GM18511 (cell line): Measurements from ENCODE around the gene IFNE.

ENCODE experiments used
- ATAC-seq: cut with Tn5 transposase; IDR thresholded peaks from one replicate; pipeline ENCODE4 v1.9.1; 2021; ENCODE audit warnings: mild to moderate bottlenecking, moderate library complexity; ENCODE audit not compliant: unreplicated experiment

IFNE gene, protein sequence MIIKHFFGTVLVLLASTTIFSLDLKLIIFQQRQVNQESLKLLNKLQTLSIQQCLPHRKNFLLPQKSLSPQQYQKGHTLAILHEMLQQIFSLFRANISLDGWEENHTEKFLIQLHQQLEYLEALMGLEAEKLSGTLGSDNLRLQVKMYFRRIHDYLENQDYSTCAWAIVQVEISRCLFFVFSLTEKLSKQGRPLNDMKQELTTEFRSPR

DNA sequence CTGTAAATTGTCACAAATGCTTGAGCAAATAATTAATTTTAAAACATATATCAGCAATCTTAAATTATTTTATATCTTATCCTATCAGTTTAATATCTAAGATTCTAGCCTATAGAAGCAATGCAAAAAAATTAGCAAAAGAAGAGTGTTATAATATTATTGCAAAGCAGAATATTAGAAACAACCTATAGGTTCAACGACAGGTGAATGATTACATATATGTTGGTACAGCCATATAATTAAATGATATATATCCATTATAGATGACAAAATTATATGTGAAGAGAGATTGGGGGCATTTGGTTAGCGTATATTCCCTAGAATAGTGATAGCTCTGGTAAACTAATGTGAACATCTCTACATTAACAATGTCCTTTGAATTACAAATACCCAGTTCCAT lies at the start of gene IFNE:
Gene IFNE, minus strand, starts transcription at position 101 of the 400 bp plus-strand sequence. CDS start 619 bp downstream, outside the sequence.
- no peak for ATAC-seq

DNA sequence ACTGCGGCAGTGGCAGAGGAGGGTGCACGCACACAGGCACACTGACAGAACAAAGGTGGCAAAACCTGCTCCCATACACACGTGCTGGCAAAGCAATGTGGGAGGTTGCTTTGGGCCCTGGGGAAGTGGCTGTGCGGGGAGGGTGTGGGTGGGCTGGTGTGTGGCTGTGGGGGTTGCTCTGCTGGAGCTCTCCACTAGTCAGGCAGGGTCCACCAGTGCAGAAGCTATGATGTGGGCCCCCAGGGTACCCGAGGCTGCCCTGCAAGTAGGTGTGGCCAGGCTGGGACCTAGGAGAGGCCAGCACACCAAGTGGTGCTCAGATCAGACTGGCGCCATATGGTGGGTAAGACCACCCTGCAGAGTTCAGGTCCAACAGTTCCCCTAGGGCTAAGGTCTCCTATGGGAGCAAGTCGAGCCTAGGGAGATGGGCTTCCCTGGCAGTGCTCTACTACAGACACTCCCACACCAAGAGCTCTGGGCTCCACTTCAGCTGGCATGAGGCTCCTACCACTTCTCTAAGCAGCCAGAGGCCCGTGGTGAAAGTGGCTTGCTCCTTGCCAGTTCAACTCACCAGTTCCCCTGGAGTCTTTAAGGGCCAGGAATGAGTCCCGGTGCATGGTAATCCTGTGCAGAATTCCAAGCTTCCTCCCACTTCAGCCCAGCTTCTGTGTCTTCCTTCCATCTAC lies 46.2 kb upstream of the IFNE start:
- ATAC-seq = no peak

DNA sequence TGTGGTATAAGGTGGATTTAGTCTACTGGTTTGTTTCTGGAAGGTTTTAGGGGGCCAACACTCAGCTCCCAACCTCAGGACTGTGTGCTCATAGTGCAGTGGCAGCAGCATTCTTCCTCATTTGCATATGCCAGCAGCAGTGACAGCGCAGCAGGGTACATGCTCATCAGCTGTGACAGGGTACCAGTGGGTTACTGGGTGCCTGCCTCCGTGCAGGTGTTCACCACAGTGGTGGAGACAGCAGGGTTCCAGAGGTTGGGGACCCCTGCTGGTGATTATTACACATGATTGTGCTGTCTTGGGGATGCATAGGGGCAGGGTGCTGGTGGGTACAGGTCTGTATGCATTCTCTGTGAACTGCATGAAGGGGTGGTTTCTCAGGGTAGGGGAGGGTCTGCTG lies 45.5 kb upstream of the IFNE start:
- ATAC-seq = peak; percentile 63

DNA sequence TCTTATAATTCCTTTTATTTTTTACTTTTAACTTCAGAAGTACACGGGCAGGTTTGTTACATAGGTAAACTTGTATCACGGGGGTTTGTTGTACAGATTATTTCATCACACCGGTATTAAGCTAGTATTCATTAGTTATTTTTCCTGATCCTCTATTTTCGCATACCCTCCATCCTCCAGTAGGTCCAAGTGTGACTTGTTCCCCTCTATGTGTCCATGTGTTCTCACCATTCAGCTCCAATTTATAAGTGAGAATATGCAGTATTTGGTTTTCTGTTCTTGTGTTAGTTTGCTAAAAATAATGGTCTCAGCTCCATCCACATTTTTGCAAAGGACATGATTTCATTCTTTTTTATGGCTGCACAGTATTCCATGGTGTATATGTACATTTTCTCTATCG lies 43.1 kb upstream of the IFNE start:
- no peak for ATAC-seq

DNA sequence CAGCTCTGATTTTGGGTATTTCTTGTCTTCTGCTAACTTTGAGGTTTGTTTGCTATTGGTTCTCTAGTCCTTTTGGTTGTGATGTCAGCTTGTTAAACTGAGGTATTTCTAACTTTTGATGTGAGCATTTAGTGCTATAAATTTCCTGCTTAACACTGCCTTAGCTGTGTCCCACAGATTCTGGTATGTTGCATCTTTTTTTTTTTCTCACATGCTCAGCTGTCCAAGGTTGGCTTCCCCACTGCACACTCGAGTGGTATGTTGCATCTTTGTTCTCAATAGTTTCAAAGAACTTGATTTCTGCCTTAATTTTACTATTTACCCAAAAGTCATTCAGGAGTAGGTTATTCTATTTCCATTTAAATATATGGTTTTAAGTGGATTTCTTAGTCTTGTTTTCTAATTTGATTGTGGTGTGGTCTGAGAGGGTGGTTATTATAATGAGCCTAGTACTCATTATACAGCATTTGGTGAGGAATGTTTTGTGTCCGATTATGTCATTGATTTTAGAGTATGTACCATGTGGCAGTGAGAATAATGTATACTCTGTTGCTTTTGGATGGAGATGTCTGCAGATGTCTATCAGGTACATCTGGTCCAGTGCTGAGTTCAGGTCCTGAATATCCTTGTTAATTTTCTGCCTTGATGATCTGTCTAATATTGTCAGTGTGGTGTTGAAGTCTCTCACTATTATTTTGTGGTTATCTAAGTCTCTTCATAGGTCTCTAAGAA lies 42.2 kb upstream of the IFNE start:
- ATAC-seq = no peak

DNA sequence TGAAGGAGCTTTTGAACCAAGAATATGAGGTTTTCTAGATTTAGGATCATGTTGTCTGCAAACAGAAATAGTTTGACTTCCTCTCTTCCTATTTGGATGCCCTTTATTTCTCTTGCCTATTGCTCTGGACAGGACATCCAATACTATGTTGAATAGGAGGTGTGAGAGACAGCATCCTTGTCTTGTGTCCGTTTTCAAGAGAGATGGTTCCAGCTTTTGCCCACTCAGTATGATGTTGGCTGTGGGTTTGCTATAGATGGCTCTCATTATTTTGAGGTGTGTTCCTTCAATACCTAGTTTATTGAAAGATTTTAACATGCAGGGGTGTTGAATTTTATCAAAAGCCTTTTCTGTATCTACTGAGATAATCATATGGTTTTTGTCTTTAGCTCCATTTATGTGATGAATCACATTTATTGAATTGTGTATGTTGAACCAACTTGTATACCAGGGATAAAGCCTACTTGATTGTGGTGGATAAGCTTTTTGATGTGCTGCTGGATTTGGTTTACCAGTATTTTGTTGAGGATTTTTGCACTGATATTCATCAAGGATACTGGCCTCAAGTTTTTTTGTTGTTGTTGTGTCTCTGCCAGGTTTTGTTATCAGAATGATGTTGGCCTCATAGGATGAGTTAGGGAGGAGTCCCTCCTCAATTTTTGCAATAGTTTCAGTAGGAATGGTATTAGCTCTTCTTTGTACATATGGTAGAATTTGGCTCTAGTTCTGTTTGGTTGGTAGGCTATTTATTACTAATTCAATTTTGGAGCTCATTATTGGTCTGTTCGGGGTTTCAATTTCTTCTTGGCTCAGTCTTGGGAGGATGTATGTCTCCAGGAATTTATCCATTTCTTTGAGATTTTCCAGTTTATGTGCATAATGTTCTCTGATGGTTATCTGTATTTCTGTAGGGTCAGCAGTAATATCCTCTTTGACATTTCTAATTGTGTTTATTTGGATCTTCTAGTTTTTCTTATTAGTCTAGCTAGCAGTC lies 41.2 kb upstream of the IFNE start:
- no peak for ATAC-seq

DNA sequence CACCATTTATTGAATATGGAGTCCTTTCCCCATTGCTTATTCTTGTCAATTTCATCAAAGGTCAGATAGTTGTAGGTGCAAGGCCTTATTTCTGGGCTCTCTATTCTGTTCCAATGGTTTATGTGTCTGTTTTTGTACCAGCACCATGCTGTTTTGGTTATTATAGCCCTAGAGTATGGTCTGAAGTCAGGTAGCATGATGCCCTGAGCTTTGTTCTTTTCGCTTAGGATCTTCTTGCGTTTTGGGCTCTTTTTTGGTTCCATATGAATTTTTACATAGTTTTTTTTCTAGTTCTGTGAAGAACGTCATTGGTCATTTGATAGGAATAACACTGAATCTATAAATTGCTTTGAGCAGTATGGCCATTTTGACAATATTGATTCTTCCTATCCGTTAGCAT lies 40.2 kb upstream of the IFNE start:
- ATAC-seq = no peak

DNA sequence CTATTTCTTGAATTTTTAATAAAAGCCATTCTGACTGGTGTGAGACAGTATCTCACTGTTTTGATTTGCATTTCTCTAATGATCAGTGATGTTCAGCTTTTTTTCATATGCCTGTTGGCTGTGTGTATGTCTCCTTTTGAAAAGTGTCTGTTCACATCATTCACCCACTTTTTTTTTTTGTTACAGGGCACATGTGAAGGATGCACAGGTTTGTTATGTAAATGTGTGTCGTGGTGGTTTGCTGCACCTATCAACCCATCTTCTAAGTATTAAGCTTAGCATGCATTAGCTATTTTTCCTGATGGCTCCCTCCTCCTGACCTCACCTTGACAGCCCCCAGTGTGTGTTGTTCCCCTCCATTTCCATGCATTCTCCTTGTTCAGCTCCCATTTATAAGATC lies 39.3 kb upstream of the IFNE start:
- no peak for ATAC-seq

DNA sequence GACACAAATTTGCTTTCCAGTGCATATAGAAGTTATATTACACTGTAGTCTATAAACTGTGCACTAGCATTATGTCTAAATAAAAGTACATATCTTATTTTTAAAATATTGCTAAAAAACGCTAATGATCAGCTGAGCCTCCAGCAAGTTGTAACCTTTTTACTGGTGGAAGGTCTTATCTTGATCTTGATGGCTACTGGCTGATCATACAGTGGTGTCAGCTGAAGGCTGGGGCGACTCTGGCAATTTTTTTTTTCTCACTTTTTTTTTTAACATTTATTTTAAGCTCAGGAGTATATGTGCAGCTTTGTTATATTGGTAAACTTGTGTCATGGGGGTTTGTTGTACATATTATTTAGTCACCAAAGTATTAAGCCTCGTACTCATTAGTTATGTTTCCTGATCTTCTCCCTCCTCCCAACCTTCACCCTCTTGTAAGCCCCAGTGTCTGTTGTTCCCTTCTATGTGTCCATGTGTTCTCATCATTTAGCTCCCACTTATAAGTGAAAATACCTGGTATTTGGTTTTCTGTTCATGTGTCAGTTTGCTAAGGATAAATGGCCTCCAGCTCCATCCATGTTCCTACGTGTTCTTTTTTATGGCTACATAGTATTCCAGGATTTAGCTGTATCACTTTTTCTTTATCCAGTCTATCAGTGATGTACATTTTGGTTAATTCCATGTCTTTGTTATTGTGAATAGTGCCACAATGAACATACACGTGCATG lies 38.6 kb upstream of the IFNE start:
- no peak for ATAC-seq

DNA sequence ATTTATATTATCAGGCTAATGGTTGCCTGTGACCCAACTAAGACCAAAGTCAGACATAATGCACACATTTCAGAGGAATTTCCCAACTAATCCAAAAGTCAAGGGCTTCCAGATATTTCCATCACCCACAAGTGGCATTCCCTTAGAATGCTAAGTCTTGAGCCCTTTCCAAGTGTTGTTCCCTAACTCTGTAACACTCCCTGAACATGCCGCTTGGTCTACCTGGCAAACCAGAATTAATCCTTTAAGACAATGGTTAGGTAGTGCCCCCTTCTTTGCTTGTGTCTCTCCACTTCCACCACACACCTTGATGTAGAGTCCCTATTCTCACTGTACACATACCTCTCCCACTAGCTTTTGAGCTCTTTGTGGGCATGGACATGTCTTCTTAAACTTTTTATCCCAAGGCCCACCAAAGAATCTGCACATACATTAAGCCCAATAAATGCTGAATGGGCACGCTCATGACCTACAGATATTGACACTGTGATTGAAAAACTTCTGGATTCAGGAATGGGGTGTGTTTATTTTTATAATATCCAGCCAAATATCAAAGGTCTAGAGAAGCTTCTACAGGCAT lies 37.8 kb upstream of the IFNE start:
- no peak for ATAC-seq

DNA sequence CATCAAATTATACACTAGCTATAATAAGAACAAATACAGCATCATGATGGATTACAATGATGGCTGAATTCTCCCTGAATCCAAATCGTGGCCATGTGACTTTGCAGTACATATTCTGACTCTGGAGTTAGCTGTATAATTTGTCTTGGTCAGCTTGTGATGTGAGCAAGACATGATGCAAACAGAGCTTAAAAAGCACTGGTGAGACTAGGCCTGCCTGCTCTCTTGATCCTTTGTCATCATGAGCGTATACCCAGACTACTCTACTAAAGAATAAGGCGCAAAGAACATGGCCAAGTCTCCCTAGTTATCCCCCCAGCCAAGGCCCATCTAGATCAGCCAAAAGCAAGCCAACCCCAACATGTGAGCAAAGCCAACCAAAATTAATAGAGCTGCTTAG lies 34.7 kb upstream of the IFNE start:
- ATAC-seq = no peak

DNA sequence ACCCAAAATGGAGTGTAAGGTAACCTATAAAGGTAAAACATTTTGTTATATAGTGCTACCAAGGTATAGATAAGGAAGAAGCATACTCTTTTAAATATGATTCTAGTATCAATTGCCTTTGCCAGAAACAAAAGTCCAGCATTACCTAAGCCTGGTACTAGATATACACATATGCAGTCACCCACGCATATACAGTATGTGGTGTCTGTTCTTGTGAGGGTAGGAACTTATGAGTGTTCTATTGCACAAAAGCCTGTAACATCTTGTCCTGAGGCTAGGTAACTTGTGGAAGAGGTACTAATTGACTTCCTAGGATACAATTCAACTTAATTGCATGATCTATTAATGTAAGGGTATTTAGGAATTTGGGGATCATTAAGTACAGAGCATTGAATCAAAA lies 31.3 kb upstream of the IFNE start:
- ATAC-seq = no peak

DNA sequence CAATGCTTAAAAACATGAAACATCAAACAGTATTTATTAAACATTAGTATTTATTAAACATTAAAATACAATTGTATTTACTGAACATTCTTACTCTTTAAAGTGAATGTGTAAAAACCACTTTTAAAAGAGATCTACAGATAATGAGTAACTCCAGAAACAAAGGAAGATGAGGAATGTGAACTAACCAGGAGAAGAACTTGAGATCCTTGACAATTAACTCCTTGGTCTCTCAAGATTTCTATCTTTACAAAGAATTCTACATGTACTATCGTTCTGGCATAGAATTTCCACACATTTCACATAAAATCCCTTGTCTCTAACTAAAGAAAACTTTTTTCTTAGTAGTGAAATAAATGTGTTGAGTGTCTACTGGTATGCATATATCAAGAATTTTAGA lies 28.7 kb upstream of the IFNE start:
- ATAC-seq = no peak

DNA sequence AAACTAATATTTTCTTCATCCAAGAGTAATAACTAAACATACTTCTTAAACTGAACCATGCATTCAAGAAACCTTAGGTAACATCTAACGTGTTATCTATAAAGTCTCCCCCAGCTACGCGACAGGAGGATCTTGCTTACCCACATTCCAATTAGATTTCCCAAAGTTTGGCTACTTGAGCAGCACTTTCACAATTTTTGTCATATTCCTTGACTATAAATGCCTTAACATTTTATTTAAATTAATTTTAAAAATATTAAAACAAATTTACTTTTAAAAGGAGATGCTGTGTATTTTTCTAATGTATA lies 25.3 kb upstream of the IFNE start:
- no peak for ATAC-seq

DNA sequence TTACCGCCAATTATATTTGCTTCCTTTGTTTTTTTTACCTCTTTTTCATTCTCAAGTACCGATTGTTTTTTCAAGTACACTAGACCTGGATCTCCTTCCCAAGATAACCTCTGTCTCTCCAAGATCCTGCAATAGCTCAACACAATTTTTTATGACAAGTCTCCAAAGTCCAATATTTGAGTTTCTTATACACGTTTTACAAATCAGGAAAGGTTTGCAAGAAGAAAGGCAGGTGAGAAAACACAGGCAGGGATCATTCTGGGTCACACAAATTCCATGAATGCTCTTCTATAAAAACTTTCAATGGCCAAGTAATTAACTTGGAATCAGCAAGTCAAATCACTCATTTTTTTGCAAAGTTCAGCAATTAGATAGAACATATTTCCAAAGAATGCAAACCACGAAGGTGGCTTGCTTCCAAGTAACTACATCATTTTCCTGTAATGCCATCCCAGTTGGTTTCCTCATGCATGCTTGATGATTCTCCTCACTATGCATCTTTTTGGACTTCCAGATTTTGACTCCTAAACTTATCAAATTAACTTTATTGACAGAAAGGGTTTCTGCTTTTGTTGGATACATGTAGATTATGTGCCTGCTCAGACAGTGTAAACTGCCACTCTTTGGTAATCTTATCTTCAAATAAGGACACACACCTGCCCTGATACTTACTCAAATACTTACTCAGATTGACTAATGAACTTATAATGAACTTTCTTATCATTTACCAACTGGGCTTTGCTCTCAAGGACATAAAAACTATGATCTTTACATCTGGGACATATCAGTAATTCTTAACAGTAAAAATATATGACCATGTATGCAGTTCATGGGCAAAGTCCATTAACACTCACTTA lies 24.7 kb upstream of the IFNE start:
- no peak for ATAC-seq

DNA sequence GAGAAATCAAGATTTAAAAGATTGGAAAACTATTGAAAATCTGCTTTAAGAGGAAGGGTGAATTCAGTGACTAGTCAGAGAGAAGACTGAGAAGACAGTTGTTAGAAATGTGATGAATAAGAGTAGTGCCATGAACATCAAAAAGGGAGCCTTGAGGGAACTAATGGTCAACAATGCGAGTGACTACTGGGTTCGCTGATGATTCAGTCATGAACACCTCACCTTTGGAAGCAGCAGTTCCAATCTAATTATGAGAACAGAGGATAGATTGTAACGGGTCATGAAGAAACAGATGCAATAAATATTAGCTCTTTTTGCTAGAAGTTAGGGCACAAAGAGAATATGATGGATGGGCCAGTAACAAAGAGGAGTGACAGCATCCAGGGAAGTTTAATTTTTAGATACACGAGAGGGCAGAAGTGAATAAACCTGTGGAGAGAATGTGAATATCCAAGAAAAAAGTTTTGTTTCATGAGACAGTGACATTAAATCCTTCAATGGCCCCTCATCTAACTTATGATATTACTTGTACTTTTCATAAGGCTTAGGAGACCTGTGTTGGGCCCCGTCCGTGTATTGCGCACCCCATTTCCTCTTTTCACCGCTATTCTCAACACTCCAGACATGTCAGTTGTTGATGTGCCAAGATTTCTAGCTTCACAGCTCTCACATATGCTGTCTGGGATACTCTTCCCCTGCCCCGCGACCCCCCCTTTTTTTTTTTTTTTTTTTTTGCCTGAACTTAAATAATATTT lies 23.5 kb upstream of the IFNE start:
- ATAC-seq = no peak

DNA sequence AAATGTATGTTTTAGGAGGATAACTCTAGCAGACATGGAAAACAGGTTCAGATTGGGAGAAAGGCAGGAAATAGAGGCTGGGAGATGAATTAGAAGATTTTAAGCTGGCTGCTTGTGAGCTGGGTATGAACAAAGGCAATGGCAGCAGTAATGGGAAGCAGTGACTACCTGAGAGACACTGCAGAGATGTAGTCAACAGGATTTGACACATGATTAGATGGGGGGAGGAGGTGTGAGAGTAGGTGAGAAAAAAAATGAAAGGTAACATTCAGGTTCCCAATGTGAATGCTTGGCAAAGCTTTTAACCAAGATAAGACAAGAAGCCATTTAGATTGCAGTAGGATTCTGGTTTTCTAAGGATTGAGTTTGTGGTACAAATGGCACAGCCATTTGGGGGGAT lies 22.8 kb upstream of the IFNE start:
- no peak for ATAC-seq

DNA sequence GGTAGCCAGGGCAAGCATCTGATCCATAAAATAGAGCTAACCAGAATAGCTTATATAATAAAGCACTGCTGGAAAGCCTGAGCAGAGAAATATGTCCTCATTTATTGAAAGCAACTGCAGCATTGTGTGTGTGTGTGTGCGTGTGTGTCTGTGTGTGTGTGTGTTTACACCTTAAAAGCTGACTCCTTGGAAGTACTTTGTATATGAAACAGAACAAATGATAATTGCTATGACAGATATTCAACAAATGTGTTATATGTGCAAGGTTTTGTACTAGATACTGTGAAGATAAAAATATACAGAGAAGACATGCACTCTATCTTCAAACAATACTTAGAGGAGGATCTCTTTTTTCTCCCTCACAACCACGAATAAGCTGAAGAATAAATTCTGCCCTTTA lies 22.0 kb upstream of the IFNE start:
- no peak for ATAC-seq

DNA sequence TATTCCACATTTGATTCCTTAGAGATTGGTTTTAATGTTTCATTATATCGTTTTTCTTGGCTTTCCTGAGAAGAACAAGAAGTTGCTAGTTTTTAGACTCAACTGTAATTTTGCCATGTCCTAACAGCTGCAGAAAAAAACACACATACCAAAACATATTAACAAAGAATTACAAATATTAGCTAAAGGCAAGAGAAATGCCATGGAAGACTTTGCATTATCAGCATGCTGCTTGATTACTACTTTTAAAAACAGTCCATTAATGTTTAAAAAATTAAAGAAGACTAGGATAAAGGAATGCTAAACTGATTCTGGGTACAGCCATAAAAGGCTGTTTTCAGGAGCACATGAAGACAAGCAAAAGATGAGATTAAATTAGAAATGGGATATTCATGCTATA lies 20.5 kb upstream of the IFNE start:
- ATAC-seq = no peak
